AG04449 (cell line): Measurements from ENCODE around the gene ZKSCAN4.

Experiments used
- CTCF ChIA-PET: fragments of 350-600 bp; formaldehyde crosslinking; extraction: SDS; loops from one replicate; lab custom pipeline; 2021; ENCODE audit warnings: antibody characterized with exemption; lab: Yijun Ruan, JAX
- POLR2A ChIA-PET: fragments of 400-600, 350-600 bp; formaldehyde crosslinking; extraction: SDS; loops from one replicate; lab custom pipeline; 2020; ENCODE audit warnings: antibody characterized with exemption, inconsistent platforms; lab: Yijun Ruan, JAX
- DNase-seq: peaks from one replicate; pipeline ENCODE4 v3.0.0-alpha.2; 2010; ENCODE audit warnings: low read depth, low spot score
- H3K4me3 ChIP-seq: 2 replicates; pipeline ENCODE4 v1.5.1; 2011; ENCODE audit warnings: low read depth, mild to moderate bottlenecking, control low read depth, low read length
- CTCF ChIP-seq: IDR thresholded peaks from one replicate; pipeline ENCODE4 v1.5.1; 2011; ENCODE audit warnings: mild to moderate bottlenecking, moderate library complexity, low read length, control low read depth, inconsistent platforms; ENCODE audit not compliant: insufficient read depth; ENCODE audit errors: missing control alignments

ZKSCAN4 gene

GRCh38 chr6:28252009-28252975 lies at the start of gene ZKSCAN4:
Gene ZKSCAN4 (minus strand): TSS chr6:28252269. CDS start chr6:28251980, 289 bp downstream.
- ChIA-PET POLR2A (interaction anchor here (0.6 to 1.8 kb wide), 7 partner anchors 9 to 116 kb away, joined by 3 to 17 read pairs (median 5); partner anchors contain the start of genes PGBD1, ZKSCAN8 and ZSCAN26), CTCF (interaction anchor here (0.9 to 1.4 kb wide), 5 partner anchors 8 to 104 kb away, joined by 3 to 4 read pairs (median 3); no protein-coding TSS in a partner anchor)
- no peak for TF ChIP-seq CTCF
- peak within 1 kb of the TSS; percentile 85 for H3K4me3 ChIP-seq
- peak; percentile 58 for DNase-seq

DNA sequence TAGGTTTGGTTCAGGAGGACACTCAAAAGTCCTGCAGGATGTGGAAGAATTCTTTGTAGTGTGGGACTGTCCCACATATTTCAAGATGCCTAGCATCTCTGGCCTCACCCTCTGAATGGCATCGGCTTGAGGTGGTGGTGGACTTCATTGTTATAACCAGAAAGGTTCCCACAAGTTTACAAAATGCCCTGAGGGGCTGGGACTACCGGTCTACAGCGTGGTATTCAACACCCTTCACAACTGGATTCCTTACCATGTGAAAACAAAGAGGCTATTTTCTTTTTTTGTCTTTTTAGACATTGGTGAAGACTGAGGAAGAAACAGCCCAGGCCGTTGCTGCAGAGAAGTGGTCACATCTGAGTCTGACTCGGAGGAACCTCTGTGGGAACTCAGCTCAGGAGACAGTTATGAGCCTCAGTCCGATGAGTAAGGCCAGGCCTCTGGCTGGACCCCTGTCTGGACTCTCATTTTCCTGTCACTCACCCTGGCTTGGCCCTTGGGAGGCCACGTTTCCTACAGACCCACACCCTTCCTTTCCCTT lies 44.5 kb upstream of the ZKSCAN4 start:
- ChIA-PET CTCF (no interaction called here), POLR2A (no interaction called here)
- H3K4me3 ChIP-seq: no peak overlapping the region
- TF ChIP-seq CTCF: no peak
- DNase-seq: no peak

- no peak for DNase-seq
- ChIA-PET CTCF (no interaction called here), POLR2A (no interaction called here)
- H3K4me3 ChIP-seq: no peak overlapping the region
- no peak for TF ChIP-seq CTCF
These were observed 43.3 kb upstream of the ZKSCAN4 start for GRCh38 chr6:28295326-28295725.

DNA sequence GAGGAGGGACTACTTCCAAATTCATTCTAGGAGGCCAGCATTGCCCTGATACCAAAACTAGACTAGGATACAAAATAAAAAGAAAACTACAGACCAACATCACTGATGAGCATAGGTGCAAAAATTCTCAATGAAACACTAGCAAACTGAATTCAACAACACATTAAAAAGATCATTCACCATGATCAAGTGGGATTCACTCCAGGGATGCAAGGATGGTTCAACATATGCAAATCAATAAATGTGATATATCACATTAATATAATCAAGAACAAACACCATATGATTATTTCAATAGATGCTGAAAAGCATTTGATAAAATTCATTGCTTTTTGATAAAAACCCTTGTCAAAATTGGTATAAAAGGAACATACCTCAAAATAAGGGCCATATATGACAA lies 39.5 kb upstream of the ZKSCAN4 start:
- no peak overlapping the region for H3K4me3 ChIP-seq
- POLR2A ChIA-PET: no interaction called here
- no peak for DNase-seq
- CTCF ChIA-PET: no interaction called here
- no peak for TF ChIP-seq CTCF

GRCh38 chr6:28282926-28283325 lies 30.9 kb upstream of the ZKSCAN4 start:
- H3K4me3 ChIP-seq: no peak overlapping the region
- CTCF ChIA-PET: interaction anchor here (1.0 kb wide), 1 partner anchor 150 kb away, joined by 3 read pairs; no protein-coding TSS in a partner anchor
- no peak for DNase-seq
- TF ChIP-seq CTCF: no peak
- POLR2A ChIA-PET: interaction anchor here (1.3 kb wide), 1 partner anchor 52 kb away, joined by 4 read pairs; the partner anchor contains the start of gene ZSCAN31
